HG03378 (cell line): ENCODE measurements around the gene THAP4.
"Not testable (repeated sequence)": the region's sequence is repeated elsewhere in the genome, so short reads cannot be mapped to it uniquely, and the experiment has no call there.

Experiments
- ATAC-seq: cut with Tn5 transposase; IDR thresholded peaks from one replicate; pipeline ENCODE4 v1.9.1; 2021; ENCODE audit warnings: mild to moderate bottlenecking, moderate library complexity; ENCODE audit not compliant: unreplicated experiment

THAP4 gene

DNA sequence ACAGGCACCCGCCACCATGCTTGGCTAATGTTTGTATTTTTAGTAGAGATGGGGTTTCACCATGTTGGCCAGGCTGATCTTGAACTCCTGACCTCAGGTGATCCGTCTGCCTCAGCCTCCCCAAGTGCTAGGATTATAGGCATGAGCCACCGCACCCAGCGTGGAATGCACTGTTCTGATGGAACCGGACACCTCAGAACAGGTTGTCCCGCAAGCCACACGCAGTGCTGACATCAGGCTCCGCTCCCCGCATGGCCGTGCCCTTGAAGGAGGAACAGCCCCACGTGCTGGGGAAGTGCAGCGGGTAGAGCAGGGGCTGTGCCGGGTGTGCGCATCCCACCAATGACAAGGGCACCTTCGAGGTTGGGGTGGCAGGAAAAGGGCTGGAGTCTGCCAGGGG is 69.7 kb downstream of the THAP4 start:
- not testable (repeated sequence) for ATAC-seq

DNA sequence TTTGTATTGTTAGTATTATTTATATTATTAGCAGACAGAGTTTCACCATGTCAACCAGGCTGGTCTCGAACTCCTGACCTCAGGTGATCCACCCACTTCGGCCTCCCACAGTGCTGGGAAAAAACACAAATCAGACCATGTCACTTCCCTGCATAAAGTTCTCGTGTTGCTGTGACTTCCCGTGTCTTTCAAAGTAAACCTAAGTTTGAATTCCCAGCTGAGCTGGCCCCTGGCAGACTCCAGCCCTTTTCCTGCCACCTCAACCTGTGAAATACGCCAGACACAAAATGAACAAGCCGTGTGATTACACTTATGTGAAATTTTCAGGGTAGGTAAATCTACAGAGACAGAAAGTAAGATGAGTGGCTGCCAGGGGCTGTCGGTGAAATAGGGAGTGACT is 70.5 kb downstream of the THAP4 start:
- no peak for ATAC-seq

DNA sequence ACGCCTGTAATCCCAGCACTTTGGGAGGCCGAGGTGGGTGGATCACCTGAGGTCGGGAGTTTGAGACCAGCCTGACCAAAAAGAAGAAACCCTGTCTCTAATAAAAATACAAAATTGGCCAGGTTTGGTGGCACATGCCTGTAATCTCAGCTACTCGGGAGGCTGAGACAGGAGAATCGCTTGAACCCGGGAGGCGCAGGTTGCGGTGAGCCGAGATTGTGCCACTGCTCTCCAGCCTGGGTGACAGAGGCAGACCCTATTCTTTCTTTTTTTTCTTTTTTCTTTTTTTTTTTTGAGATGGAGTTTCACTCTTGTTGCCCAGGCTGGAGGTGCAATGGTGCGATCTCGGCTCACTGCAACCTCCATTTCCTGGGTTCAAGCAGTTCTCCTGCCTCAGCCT is 70.9 kb downstream of the THAP4 start:
- ATAC-seq: not testable (repeated sequence)

DNA sequence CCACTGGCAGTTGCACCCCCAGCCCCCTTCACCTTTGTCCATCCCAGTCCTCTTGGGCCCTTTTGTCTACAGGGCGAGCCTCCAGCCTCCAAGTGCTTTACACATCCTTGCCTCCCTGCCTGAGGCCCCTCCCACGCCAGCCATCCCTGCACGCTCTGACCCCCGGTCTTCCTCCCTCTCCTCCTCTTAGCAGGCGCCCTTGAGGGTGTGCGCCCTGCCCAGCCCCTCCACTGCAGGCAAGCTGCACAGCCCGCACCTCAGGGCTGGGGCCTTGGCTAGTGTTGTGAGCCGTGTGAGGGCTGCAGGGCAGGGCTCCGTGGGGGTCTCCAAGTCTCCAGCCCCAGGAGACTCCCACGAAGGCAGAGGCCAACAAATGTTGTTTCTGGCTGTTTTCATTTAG is 71.5 kb downstream of the THAP4 start:
- ATAC-seq: no peak

DNA sequence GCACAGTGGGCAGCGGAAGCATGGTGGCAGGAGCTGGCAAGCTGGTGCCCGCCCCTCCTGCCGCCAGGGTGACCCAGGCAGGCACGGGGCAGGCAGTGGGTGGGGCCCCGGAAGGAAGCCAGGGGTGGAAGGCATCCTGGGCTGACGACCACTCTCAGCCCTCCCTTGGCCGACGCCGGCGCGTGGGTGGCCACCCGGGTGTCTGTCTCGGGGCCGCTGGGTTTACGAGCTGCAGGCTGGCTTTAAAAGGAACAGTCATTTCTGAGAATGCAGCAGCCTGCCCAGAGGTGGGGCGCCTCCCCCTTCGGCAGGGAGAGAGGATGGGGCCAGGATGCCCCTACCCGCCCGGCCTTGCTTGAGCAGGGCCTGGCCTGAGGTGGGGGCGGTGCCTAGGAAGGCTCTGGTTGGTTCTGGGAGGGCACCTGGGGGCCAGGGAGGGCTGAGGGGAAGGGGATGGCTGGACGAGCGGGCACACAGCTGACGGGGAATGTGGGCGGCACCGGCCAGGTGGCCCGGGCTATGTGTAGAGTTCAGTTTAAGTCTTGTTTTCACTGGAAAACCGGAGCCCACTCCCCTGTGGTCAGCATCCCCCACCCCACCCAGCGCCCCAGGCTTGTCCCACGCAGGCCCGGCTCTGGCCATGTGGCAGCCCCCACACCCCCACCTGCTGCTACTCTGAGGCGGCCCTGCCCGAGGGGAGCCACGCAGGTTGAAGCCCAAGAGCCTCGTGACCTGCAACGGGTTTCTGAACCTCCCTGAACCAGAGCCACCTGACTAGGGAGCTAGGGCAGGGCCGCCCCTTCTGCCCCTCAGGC is 72.2 kb downstream of the THAP4 start:
- ATAC-seq: no peak

DNA sequence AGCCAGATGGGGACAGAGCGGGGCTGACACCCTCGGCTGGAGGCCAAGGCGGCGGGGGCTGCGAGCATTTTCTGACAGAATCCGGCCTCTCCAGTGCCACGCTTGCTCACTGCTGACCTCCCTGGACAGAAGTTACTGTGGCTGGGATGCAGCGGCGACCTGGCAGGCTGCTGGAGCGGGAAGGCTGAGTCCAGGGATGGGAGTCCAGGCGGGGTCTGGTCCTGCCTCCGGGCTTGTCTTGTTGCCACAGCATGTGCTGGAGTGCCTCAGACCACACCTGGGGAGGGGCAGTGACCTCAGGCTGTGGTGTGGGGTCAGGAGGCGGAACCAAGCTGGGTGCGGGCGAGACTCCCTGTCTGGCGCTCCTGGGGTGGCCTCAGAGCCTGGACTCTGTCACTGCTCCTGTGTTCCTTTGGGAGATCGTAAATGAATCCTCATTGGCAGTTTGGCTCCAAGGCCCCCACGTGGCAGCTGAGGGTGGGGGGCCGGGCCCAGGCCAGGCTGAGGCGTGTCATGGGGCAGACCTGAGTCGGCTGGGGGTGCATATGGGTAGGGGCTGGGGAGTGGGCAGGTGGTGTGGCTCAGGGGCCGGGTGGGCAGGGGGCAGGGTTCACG is 72.9 kb downstream of the THAP4 start:
- no peak for ATAC-seq

DNA sequence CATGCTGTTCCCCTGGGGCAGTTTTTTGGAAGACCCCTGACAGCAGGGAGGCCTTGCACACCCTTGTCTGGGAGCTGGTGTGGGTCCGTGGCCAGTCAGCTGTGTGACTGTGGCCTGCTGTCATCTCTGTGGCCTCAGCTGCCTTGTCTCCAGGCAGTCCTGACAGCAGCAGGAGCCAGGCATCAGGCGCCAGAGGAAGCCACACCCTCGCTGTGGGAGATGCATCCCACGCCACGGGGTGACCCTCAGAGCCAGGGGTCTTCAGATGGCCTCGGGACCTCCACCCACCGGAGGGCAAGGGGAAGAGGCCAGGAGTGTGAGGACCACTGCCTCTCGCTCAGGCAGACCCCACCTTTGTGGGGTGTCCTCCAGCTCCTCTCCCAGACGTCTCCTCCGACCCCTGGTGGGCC is 73.4 kb downstream of the THAP4 start:
- ATAC-seq: no peak

DNA sequence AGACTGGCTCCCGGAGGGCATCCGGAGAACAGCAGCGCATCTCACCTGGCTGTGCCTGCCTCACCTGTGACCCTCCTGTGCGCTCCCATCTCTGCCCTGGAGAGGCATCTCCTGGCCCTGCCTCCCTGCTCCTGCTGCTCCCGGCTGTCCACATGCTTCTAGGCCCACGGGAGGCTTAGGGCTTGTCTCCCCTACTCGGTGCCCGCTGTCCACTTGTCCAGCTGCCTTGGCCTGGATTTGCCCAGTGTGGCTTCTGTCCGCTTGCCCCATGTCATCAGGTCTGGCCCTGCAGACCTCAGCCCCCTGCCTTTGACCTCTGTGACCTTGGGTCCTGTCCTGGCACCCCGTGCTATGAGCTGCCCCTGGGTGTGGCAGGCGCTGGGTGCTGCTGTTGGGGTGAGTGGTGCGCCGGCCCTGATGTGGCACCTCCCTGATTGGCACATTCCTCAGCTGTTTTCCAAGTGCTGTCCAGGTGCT is 73.9 kb downstream of the THAP4 start:
- no peak for ATAC-seq

DNA sequence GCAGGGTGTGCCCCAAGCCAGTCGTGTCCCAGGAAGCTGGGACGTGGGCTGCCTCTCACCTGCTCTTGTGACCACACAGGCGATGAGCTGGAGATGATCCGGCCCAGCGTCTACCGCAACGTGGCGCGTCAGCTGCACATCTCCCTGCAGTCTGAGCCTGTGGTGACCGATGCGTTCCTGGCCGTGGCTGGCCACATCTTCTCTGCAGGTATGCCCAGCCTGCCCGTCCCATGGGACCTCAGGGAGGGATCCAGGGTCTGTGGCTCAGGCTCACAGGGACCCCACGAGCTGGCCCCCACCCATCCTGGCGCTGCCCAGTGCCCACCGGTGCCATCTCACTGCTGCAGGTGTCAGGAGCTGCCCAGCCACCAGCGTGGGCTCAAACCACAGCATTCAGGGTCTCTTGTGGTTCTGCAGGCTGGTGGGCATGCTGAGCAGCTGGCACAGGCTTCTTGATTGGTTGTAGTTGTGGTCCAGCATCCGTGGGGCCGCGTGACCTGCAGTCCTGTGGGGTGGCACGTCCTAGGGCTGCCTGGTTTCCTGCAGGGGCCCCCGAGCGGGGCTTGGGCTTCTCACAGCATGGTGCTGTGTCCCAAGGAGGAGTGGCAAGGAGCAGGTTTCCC is 74.6 kb downstream of the THAP4 start:
- no peak for ATAC-seq

DNA sequence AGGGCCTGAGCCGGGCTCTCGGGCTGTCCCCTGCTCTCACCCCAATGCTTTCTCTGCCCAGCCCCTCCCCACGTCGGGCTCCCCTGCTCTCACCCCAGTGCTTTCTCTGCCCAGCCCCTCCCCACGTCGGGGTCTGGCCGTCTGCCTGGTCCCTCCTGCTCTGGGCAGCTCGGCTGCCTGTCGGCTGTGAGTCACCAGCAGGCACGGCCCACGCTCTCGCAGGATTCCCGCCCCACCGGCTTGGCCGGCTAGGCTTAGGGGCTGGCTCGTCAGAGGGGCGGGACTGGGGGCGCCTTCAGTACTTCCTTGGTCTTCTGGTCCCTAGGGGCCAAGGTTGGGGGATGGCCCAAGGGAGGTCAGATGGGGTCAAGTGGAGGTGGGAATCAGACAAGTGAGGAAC is 75.1 kb downstream of the THAP4 start:
- ATAC-seq: no peak

DNA sequence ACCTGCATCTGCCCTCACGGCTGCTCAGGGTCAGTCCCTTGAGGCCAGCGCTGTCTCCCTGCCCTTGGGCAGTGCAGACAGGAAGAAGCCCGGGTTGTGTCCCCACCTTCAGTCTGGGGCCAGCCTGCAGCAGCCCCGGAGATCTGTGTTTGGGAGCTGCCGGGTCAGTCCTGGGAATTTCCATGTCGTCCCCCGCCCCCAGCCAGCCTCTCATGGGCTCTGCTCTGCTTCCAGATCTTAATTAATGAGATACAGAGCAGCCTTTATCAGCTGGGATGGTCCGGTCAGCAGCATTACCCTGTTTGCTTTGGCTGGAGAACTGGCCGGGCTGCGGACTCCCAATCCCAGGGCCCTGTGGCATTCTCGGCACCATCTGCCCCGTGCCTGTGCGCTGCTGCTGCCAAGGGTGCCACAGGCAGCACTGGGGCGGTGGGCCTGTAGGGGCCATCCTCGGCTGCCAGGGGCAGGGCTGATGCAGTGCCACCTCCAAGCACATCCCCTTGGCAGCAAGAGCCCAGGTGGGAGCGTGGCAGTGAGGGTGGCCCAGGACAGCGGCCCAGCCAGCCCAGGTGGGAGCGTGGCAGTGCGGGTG is 76.0 kb downstream of the THAP4 start:
- ATAC-seq: no peak

DNA sequence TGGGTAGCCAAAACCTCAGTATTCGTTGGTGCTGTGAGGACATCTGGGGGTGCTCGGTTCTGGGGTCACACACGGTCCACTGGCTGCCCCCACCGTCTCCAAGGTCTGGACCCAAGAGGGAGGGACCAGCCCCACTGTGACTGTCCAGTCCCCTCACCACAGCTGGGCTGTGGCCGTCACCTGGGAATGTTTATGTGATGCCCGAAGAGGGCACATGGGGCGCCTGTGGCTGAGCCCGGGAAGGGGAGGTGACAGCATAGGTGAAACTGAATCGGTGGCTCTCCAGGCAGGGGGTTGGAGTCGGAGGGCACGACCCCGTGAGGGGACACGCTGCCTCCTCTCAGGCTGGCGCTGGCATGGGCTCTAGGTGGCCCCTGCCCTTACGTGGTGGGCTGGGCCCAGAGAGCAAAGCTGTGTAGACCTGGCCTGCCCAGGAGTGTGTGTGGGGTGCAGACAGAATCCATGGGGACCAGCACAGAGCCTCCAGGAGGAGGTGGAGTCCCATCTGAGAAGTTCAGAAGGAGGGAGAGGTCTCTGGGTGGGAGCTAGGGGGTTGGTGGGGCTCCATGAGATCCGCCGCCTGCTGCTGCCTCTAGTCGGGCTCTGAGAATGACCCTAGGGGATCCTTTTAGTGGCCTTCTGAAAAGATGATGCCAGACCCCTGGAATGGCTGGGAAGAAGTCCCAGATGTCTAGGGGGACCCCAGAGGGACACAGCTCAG is 76.6 kb downstream of the THAP4 start:
- no peak for ATAC-seq

DNA sequence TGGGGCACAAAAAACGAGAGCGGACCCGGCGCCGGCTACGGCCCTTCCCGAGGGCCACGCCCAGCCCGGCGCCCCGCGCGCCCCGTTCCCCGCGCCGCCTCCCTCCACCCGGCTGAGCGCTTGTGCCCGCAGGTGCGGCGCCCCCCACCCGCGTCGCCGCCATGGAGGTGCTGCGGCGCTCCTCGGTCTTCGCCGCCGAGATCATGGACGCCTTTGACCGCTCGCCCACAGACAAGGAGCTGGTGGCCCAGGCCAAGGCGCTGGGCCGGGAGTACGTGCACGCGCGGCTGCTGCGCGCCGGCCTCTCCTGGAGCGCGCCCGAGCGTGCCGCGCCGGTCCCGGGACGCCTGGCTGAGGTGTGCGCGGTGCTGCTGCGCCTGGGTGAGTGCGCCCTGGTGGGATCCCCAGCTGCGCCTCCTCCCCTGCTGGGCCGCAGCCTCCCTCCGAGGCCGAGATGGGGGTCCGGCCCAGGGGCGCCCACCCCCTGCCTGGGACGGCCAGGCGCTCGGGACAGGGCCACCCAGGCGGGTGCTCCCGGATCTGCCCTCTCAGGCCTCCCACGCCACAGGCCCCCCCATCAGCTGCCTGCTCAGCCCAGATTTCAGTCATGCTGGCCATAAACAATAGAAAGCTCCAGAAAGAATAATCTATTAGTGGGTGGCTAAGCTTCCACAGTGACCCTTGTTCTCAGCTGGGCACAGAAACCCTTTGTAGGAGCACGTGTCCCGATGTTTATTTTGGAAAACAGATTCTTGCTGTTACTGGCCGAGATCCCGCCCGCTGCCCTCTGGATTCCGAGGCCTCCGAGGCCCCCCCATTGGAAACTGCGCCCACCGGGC is 77.4 kb downstream of the THAP4 start:
- ATAC-seq: no peak

DNA sequence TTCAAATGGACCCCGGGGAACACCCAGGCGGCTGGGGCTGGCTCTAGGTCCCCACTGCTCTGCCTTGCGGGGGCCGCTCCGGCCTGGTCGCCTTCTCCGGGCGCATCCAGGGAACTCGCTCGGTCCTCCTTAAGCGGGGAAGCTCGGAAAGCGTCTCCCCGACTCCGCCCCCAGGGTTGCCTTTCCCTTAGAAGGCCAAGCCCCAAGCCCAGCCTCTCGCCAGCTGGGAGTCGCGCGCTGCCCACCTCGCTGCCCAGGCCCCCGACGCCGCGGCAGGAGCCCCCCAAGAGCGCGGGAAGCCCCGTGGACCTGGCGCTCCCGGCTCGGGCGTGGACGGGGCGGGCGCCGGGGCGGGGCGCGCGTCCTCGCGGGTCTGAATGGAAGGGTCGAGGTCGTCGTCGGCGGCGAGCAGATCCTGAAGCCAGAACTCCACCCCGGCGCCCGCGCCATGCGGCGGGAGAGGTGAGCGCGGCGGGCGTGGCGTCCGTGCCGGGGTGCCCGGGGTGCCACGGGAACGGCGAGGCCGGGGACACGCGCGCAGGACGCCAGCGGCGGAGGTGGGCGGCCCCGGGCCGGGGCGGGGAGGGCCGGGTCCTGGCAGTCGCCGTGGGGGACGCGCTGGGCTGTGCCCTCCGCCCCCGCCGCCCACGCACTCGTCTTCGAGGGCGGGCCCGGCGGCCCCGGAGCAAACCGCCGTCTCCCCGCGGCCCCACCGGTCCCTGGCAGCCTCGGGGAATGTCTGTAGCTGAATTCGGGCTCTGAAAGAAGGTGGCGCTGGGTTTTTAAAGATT is 78.2 kb downstream of the THAP4 start, which contains the start of gene BOK:
TSS of gene BOK (plus strand) at position 214 of the 791 bp plus-strand sequence. CDS start 739 bp downstream, outside the sequence.
- no peak for ATAC-seq

DNA sequence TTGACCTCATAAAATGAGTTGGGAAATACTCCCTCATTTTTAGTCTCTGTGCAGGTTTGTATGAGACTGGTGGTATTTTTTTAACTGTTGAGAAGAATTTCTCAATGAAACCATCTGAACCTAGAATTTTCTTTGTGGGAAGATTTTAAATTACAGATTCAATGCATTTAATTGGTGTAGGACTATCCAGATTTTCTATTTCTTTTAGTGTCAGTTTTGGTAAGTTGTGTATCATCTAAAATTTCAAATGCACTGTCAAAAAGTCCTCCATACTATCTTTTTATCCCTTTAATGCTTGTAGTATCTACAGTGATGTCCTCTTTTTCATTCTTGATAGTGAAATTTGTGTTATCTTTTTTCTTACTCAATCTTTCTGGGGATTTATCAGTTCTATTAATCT is 80.2 kb downstream of the THAP4 start:
- ATAC-seq: no peak

DNA sequence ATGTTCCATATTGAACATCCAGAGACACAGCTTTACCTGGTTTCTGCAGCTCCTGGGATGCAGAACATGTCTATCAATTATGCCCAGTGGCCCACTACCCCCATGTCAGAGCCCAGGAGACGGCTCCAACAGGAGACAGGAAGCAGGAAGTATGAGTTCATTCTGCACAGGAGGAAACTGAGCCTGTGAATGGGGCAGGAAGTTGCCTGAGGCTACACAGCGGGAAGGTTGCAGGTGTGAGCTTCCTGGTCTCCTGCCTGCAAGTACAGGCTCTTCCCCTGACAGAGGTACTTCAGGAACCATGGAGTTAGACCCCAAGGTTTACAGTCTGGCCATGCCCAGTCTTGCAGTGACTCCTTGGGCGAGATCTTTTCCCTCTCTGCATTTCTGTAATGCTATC is 81.2 kb downstream of the THAP4 start:
- ATAC-seq: no peak

DNA sequence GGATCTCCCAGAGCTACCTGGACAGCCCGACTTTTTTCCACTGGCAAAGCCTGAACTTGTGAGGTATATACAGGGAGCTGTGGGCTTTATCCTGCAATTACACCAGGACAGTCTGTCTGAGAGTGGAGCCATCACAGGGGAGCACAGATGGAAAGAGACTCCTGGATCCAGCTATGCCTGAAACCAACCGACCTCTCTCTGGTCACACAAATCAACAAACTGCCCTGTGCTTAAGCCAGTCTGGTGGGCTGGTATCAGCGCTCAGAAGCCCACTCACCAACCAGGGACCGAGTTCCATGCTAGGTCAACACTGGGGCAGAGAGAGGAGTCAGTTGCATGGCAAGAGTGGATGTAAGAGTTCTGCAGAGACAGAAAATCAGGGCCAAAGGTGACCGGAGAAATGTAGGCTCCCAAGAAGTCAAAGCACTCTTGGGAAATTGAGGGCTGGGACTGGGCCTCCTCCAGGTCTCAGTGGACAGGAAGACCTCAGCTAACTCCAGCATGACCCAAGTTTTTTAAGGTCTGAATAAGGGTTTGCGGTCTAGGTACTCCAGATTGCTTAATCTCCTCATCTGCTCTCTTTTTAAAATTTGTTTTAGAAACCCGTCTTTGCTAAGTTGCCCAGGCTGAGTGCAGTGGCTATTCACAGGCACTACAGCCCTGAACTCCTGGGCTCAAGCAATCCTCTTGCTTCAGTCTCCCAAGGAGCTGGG is 82.2 kb downstream of the THAP4 start:
- no peak for ATAC-seq

DNA sequence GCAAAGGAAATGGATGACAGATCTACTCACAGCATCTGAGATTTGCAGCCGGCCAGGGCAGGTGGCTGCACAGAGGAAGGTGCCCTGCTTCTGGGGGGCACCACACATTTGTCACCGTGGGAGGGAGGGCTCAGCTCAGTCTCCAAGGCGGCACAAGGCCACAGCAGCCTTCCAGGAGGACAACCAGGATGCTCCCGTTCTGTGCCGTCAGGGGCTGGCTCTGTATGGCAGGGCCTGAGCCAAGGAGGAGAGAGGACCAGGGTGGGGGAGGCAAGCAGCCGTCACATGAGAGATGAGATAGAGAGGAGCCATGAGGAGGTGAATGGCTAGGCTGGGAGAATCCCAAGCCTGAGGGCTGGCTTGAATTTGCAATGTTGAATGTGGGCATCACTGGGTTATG is 83.0 kb downstream of the THAP4 start:
- ATAC-seq: no peak

DNA sequence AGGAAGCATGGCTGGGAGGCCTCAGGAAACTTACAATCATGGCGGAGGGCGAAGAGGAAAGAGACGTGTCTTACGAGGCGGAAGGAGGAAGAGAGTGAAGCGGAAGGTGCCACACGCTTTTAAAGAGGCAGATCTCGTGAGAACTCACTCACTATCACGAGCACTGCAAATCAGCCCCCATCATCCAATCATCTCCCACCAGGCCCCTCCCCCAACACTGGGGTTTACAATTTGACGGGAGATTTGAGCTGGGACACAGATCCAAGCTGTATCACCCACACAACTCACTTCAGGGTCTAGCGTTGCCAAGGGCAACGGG is 83.5 kb downstream of the THAP4 start:
- ATAC-seq: no peak
